Caco-2 (cell line): ENCODE results near the gene SEMA6D. TPM values are rescaled to one million over a fixed set of nuclear protein-coding genes. Genes with fewer than 3 reads are reported as not detected.

Source experiments
- BruUV-seq: library from RNA; stranded (reverse); fragments of 400-500 nt; replicated peaks from 2 replicates; lab custom pipeline; 2021; lab: Mats Ljungman, UMichigan
- CTCF ChIA-PET: fragments of 300-600 bp; sonication (Branson Sonifier 250); formaldehyde crosslinking; loops from one replicate; lab custom pipeline; 2022; ENCODE audit warnings: antibody characterized with exemption; lab: Charles Lee
- POLR2A ChIA-PET: fragments of 300-600 bp; sonication (Branson Sonifier 250); formaldehyde crosslinking; loops from one replicate; lab custom pipeline; 2022; ENCODE audit warnings: antibody characterized with exemption; lab: Charles Lee
- DNase-seq, 2 experiments: peaks; one replicate each; pipeline versions ENCODE4 v3.0.0 to v3.0.0-alpha.2; 2020 to 2022
- H3K27me3 ChIP-seq: replicated peaks from 2 replicates; pipeline ENCODE4 v1.6.0; 2011; ENCODE audit warnings: low read length; ENCODE audit not compliant: control insufficient read depth, insufficient read depth
- H3K36me3 ChIP-seq: 2 replicates; pipeline ENCODE4 v1.5.1; 2011; ENCODE audit warnings: low read length; ENCODE audit not compliant: control insufficient read depth, insufficient read depth
- H3K4me1 ChIP-seq: fragments of 250-450 bp; sonication (Bioruptor Pico); 2 replicates; pipeline ENCODE4 v1.5.1; 2020; ENCODE audit warnings: mild to moderate bottlenecking
- H3K4me3 ChIP-seq: 2 replicates; pipeline ENCODE4 v1.5.1; 2011; ENCODE audit warnings: low read depth, mild to moderate bottlenecking, control low read depth, low read length
- H3K9me3 ChIP-seq: fragments of 250-450 bp; sonication (Bioruptor Pico); 2 replicates; pipeline ENCODE4 v1.5.1; 2020; ENCODE audit warnings: mild to moderate bottlenecking, moderate library complexity
- H3K27ac Mint-ChIP-seq: one replicate; pipeline ENCODE4 v1.8.0; 2022; ENCODE audit warnings: mixed read lengths; ENCODE audit not compliant: unreplicated experiment
- H3K27me3 Mint-ChIP-seq: one replicate; pipeline ENCODE4 v1.8.0; 2022; ENCODE audit warnings: mixed read lengths; ENCODE audit not compliant: insufficient read depth, unreplicated experiment
- H3K36me3 Mint-ChIP-seq: one replicate; pipeline ENCODE4 v1.8.0; 2022; ENCODE audit warnings: mild to moderate bottlenecking, mixed read lengths; ENCODE audit not compliant: insufficient read depth, unreplicated experiment
- H3K4me1 Mint-ChIP-seq: one replicate; pipeline ENCODE4 v1.8.0; 2022; ENCODE audit warnings: low read depth, mixed read lengths; ENCODE audit not compliant: unreplicated experiment
- H3K4me3 Mint-ChIP-seq: one replicate; pipeline ENCODE4 v1.8.0; 2022; ENCODE audit warnings: mild to moderate bottlenecking, moderate library complexity, mixed read lengths; ENCODE audit not compliant: unreplicated experiment
- H3K9me3 Mint-ChIP-seq: one replicate; pipeline ENCODE4 v1.8.0; 2022; ENCODE audit warnings: mixed read lengths; ENCODE audit not compliant: unreplicated experiment
- intact Hi-C: fragments of 100-400 bp; cut with micrococcal nuclease; formaldehyde crosslinking; loops from one replicate; pipeline ENCODE4 v1.10.0; 2022; ENCODE audit not compliant: unreplicated experiment
- total RNA-seq: library from RNA; stranded (reverse); gene quantifications from 2 replicates; pipeline ENCODE4 v1.2.3, GENCODE V29; 2022
- TF ChIP-seq, protein P1 (sequence below), 2 experiments: fragments of 200-600 bp in 1 of 2; IDR thresholded peaks; 1 replicate in 1 of 2; 2 replicates in 1 of 2; pipeline versions ENCODE4 v1.5.1 to v1.8.0; 2011 to 2022; ENCODE audit warnings: antibody characterized with exemption in 1 of 2, control low read depth in 1 of 2, inconsistent platforms in 1 of 2, low read depth in 1 of 2, low read length in 1 of 2, mild to moderate bottlenecking in 1 of 2, moderate library complexity in 1 of 2; ENCODE audit not compliant: insufficient read depth in 1 of 2, severe bottlenecking in 1 of 2, unreplicated experiment in 1 of 2

SEMA6D gene
- total RNA-seq, 1 experiment from 2014 or later = 0.18 TPM

DNA sequence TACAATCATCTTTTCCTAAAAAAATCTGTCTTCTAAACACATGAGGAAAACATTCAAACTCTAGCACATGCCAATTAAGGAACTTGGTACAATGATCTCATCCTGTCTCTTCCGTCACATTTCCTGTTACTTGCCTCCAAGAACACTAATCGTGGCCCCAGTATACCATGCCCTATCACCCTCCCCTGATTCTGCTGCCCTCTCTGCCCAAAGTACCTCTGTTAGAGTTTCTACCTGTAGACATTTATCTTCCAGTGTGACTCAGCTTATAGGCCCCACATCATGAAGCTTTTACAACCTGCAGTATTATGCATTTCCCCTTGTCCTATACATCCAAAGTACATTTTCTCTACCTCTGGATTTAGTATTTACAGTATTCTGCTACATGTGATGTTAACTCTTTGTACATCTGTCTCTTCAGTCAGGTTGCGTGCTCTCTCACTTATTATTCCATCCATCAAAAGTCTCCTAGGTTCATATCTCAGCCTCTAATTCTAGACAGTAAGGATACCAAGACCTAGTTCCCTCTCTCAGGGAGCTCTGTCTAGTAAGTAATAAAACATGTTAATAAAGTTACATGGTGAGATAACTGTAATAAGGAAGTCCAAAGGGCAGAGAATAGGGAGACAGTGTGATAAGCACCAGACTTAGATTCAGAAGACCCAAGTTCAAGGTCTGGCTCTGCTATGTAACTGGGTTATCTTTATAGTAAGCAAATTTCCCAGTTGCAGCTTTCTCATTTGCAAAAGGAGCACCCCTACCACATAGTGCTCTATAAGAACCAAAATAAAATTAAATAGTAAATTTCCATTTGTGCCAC lies 8.9 kb upstream of the SEMA6D start:
- H3K36me3 Mint-ChIP-seq = no peaks in the 10 kb centered on the region
- H3K27ac Mint-ChIP-seq = no peak overlapping the region
- no TSS peak for BruUV-seq

DNA sequence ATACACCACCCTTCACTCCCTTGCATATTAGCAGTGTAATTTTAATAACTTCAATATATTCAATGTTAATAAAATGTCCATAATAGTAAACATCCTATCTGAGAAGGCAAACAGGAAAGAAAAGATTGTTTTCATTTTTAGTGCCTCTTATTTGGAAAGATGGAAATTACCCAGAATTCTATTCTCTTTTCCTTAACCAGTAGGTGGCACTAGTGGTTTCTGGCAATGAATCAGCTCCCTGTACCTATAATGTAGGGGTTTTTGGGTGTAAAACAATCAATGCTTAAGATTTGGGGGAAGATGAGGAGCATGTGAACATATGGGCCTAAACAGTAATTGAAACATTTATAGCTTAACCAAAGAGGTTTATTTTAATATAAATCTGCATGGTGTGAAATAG lies 5.7 kb upstream of the SEMA6D start:
- Histone ChIP-seq H3K36me3 (no peaks in the 10 kb centered on the region), H3K9me3 (no peaks in the 10 kb centered on the region), H3K27me3 (no peaks in the 10 kb centered on the region; the same call in 1 of the 2 replicates), H3K4me1 (no peaks in the 10 kb centered on the region), H3K4me3 (no peak overlapping the region)
- BruUV-seq = no TSS peak
- POLR2A ChIA-PET = no interaction called here
- no peaks in the 10 kb centered on the region for H3K9me3 Mint-ChIP-seq
- H3K27me3 Mint-ChIP-seq = peaks cover 13% of the 10 kb centered on the region
- CTCF ChIA-PET = interaction anchor here (1.0 to 2.3 kb wide), 4 partner anchors 251 to 516 kb away, joined by 3 to 15 read pairs (median 5); no protein-coding TSS in a partner anchor
- DNase-seq = no peak
- intact Hi-C loops = loop anchor here (1.0 to 10.0 kb wide), 3 partner anchors 252 to 517 kb away; no protein-coding TSS in a partner anchor
- H3K4me1 Mint-ChIP-seq = no peaks in the 10 kb centered on the region
- TF ChIP-seq, protein P1, sequence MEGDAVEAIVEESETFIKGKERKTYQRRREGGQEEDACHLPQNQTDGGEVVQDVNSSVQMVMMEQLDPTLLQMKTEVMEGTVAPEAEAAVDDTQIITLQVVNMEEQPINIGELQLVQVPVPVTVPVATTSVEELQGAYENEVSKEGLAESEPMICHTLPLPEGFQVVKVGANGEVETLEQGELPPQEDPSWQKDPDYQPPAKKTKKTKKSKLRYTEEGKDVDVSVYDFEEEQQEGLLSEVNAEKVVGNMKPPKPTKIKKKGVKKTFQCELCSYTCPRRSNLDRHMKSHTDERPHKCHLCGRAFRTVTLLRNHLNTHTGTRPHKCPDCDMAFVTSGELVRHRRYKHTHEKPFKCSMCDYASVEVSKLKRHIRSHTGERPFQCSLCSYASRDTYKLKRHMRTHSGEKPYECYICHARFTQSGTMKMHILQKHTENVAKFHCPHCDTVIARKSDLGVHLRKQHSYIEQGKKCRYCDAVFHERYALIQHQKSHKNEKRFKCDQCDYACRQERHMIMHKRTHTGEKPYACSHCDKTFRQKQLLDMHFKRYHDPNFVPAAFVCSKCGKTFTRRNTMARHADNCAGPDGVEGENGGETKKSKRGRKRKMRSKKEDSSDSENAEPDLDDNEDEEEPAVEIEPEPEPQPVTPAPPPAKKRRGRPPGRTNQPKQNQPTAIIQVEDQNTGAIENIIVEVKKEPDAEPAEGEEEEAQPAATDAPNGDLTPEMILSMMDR (IDR thresholded peaks at IDR 0.05; ENCODE audit: insufficient read depth in 1 of 2, low read depth in 1 of 2, low read length in 1 of 2, severe bottlenecking in 1 of 2, unreplicated experiment in 1 of 2) = peak; percentile 36 to 42
- no peak overlapping the region for H3K27ac Mint-ChIP-seq
- H3K4me3 Mint-ChIP-seq = no peak overlapping the region
- H3K36me3 Mint-ChIP-seq = no peaks in the 10 kb centered on the region

More for the DNA sequence above, 8.9 kb upstream of the SEMA6D start:
- no peaks in the 10 kb centered on the region for H3K27me3 ChIP-seq
- H3K4me3 Mint-ChIP-seq = no peak overlapping the region
- peaks cover 9% of the 10 kb centered on the region for H3K27me3 Mint-ChIP-seq
- ChIA-PET POLR2A (no interaction called here), CTCF (no interaction called here)
- H3K4me3 ChIP-seq = no peak overlapping the region
- no peaks in the 10 kb centered on the region for H3K36me3 ChIP-seq
- H3K9me3 Mint-ChIP-seq = no peaks in the 10 kb centered on the region
- no peaks in the 10 kb centered on the region for H3K9me3 ChIP-seq
- no peaks in the 10 kb centered on the region for H3K4me1 ChIP-seq
- DNase-seq = no peak
- TF ChIP-seq, protein P1 (IDR thresholded peaks at IDR 0.05; ENCODE audit: insufficient read depth in 1 of 2, low read depth in 1 of 2, low read length in 1 of 2, severe bottlenecking in 1 of 2, unreplicated experiment in 1 of 2) = no peak
- H3K4me1 Mint-ChIP-seq = no peaks in the 10 kb centered on the region
- intact Hi-C loops = no loop called here

DNA sequence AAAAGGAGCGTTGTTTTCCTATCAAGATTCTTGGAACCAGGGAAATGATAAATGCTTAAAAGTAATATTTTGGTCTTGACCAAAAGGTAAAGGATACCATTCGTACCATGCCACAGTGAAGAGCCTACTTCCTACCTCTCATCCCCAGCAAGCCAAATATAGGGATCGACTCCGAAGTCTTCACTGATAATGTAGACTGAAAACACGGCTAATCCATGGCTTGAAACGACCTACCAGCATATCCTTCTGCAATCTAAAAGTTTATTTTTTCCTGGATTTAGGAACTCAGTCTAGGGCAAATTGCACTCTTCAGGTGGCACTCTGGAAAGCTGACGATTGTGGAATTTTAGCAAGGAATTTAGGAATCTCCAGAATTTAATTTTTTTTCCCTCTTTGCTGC lies 1.9 kb upstream of the SEMA6D start:
- H3K27me3 ChIP-seq = no peaks in the 10 kb centered on the region; the same call in 1 of the 2 replicates
- TF ChIP-seq, protein P1 (IDR thresholded peaks at IDR 0.05; ENCODE audit: insufficient read depth in 1 of 2, low read depth in 1 of 2, low read length in 1 of 2, severe bottlenecking in 1 of 2, unreplicated experiment in 1 of 2) = no peak
- H3K27ac Mint-ChIP-seq = no peak overlapping the region
- H3K9me3 Mint-ChIP-seq = no peaks in the 10 kb centered on the region
- no peak overlapping the region for H3K4me3 Mint-ChIP-seq
- intact Hi-C loops = loop anchor here (10.0 kb wide), 1 partner anchor 521 kb away; no protein-coding TSS in a partner anchor
- peaks cover 6% of the 10 kb centered on the region for H3K4me1 Mint-ChIP-seq
- DNase-seq = no peak
- ChIA-PET CTCF (no interaction called here), POLR2A (no interaction called here)
- no TSS peak for BruUV-seq
- H3K36me3 Mint-ChIP-seq = no peaks in the 10 kb centered on the region
- no peak overlapping the region for H3K4me3 ChIP-seq
- no peaks in the 10 kb centered on the region for H3K4me1 ChIP-seq
- H3K27me3 Mint-ChIP-seq = peaks cover 23% of the 10 kb centered on the region
- no peaks in the 10 kb centered on the region for H3K9me3 ChIP-seq
- H3K36me3 ChIP-seq = no peaks in the 10 kb centered on the region
